ENCODE measurements around the gene UCK1. TPM values are rescaled to one million over a fixed set of nuclear protein-coding genes. Genes with fewer than 3 reads are reported as not detected.

The UCK1 gene
- total RNA-seq, 4 donors from 2014 or later: 32.7 to 45.7 (median 41.8) TPM

- TF ChIP-seq POLR2A (IDR thresholded peaks at IDR 0.05) (peak; percentile 4 to 34), EP300 (IDR thresholded peaks at IDR 0.05) (peak in 1 of 2 donors; percentile 81), CTCF (IDR thresholded peaks at IDR 0.05) (peak in 1 of 5 experiments; percentile 31)
- Histone ChIP-seq H3K27ac (peak within 1 kb of the TSS; percentile 0 to 86 (median 58)), H3K27me3 (no peaks in the 10 kb centered on the region), H3K4me1 (peaks cover 0 to 32% (median 18%) of the 10 kb centered on the region in 4 donors), H3K36me3 (peaks cover 0 to 35% (median 5%) of the 10 kb centered on the region in 3 donors), H3K4me3 (peak within 1 kb of the TSS; percentile 60 to 88 (median 74)), H3K9me3 (no peaks in the 10 kb centered on the region)
- DNase-seq (ENCODE audit: low spot score in 2 of 2): peak; percentile 66 to 68
- WGBS, 2 donors: 0 to 1% methylated on average over 49 to 54 of the region's 83 CpGs
Observed at GRCh38 chr9:131502781-131503625, 28.1 kb downstream of the UCK1 start, which contains the start of gene POMT1. Gene POMT1, plus strand, starts transcription at chr9:131502918. Its CDS starts 1,301 bp downstream, at chr9:131504219.

- DNase-seq (ENCODE audit: low spot score in 2 of 2): no peak
- Histone ChIP-seq H3K27me3 (no peaks in the 10 kb centered on the region), H3K4me3 (no peak overlapping the region), H3K9me3 (no peaks in the 10 kb centered on the region), H3K27ac (no peak overlapping the region), H3K4me1 (peaks cover 0 to 32% (median 18%) of the 10 kb centered on the region in 4 donors), H3K36me3 (peaks cover 0 to 44% (median 8%) of the 10 kb centered on the region in 3 donors)
- WGBS, 2 donors: 67 to 71% methylated on average over 5 of the region's 5 CpGs
- TF ChIP-seq POLR2A (IDR thresholded peaks at IDR 0.05) (no peak), CTCF (IDR thresholded peaks at IDR 0.05) (no peak), EP300 (IDR thresholded peaks at IDR 0.05) (no peak)
Observed at GRCh38 chr9:131500939-131501541, 30.0 kb downstream of the UCK1 start.

GRCh38 chr9:131500377-131500776 is 30.7 kb downstream of the UCK1 start:
- H3K4me1 ChIP-seq: peaks cover 0 to 32% (median 18%) of the 10 kb centered on the region in 4 donors
- H3K9me3 ChIP-seq: no peaks in the 10 kb centered on the region
- WGBS, 2 donors: 70 to 75% methylated on average over 12 of the region's 12 CpGs
- no peak for DNase-seq (ENCODE audit: low spot score in 2 of 2)
- no peak for TF ChIP-seq CTCF (IDR thresholded peaks at IDR 0.05)
- TF ChIP-seq EP300 (IDR thresholded peaks at IDR 0.05): no peak
- no peak for TF ChIP-seq POLR2A (IDR thresholded peaks at IDR 0.05)
- no peak overlapping the region for H3K4me3 ChIP-seq
- no peaks in the 10 kb centered on the region for H3K27me3 ChIP-seq
- H3K36me3 ChIP-seq: peaks cover 0 to 50% (median 8%) of the 10 kb centered on the region in 3 donors
- no peak overlapping the region for H3K27ac ChIP-seq

- no peaks in the 10 kb centered on the region for H3K9me3 ChIP-seq
- TF ChIP-seq CTCF (IDR thresholded peaks at IDR 0.05): no peak
- TF ChIP-seq EP300 (IDR thresholded peaks at IDR 0.05): no peak
- no peak for TF ChIP-seq POLR2A (IDR thresholded peaks at IDR 0.05)
- H3K27me3 ChIP-seq: no peaks in the 10 kb centered on the region
- no peak overlapping the region for H3K4me3 ChIP-seq
- H3K4me1 ChIP-seq: peaks cover 0 to 28% (median 16%) of the 10 kb centered on the region in 4 donors
- H3K27ac ChIP-seq: no peak overlapping the region
- no peak for DNase-seq (ENCODE audit: low spot score in 2 of 2)
- H3K36me3 ChIP-seq: peaks cover 0 to 61% (median 13%) of the 10 kb centered on the region in 3 donors
- WGBS, 2 donors: 73 to 74% methylated on average over 7 of the region's 7 CpGs
Observed at GRCh38 chr9:131499254-131499767, 31.8 kb downstream of the UCK1 start.
